ENCODE measurements around the gene WIPF1. TPM values are rescaled to one million over a fixed set of nuclear protein-coding genes. Genes with fewer than 3 reads are reported as not detected.

WIPF1 gene
- total RNA-seq, 1 experiment from 2014 or later: 0.59 TPM

DNA sequence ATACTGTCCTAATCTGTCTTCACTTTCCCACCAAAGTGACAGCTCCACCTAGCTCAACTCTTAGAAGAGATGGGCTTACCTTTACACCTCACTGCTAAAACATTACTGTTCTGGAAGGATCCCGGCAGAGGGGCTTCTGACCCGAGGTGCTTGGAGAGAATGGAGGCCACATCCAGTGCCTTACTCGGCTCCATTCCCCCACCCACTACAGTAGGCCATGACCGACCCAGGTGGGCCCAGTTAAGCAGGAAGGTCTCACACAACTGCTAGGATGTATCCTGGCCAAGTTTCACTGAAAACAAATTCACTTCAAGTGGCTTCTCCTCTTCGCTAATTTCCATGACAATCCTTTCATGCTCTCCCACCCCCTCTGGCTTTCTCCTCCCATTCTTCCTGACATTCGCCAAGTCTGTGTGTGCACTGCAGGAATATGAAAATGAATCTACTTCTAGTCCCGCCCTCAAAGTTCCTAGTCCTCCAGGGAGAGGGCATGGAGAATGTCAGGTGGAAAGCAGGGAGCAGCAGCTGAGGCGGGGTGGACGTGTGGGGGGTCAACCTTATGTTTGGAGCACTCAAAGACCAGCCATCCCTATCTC, 11.8 kb downstream of the WIPF1 start:
- ChIA-PET RAD21 (ENCODE audit: low non-redundant PET in 1 of 2, low total read pairs in 2 of 2, uncharacterized antibody in 2 of 2, unreplicated experiment in 2 of 2) (no interaction called here), POLR2A (no interaction called here), CTCF (no interaction called here)
- H2AFZ ChIP-seq (ENCODE audit: low read depth, low read length, poor library complexity, severe bottlenecking): no peak overlapping the region
- no peak for TF ChIP-seq SP1 (IDR thresholded peaks at IDR 0.05; ENCODE audit: low read depth)
- no peak for TF ChIP-seq YY1 (IDR thresholded peaks at IDR 0.05; ENCODE audit: extremely low read depth, insufficient replicate concordance, low read depth, low read length)
- DNase-seq (ENCODE audit: low read depth, low spot score) (no peak), ATAC-seq (no peak)
- no peaks in the 10 kb centered on the region for H4K20me1 ChIP-seq (ENCODE audit: insufficient read depth)
- BruUV-seq (replicated peaks): no TSS peak
- no peaks in the 10 kb centered on the region for H3K79me2 ChIP-seq (ENCODE audit: insufficient read depth, low read length)
- intact Hi-C loops (cut with micrococcal nuclease): no loop called here
- H3K9ac ChIP-seq (ENCODE audit: low read length): no peak overlapping the region
- no peaks in the 10 kb centered on the region for H3K9me2 ChIP-seq (ENCODE audit: insufficient read depth)
- no peaks in the 10 kb centered on the region for H3K27me3 ChIP-seq (ENCODE audit: insufficient read depth, low read length)
- H3K4me2 ChIP-seq (ENCODE audit: low read length): no peak overlapping the region
- H3K27ac ChIP-seq (ENCODE audit: low read depth, low read length): no peak overlapping the region
- no peak overlapping the region for H3K4me3 ChIP-seq (replicated peaks in 1 of 2; ENCODE audit: low read depth in 1 of 2, low read length in 2 of 2)
- H3K4me1 ChIP-seq (ENCODE audit: control insufficient read depth in 1 of 2, insufficient read depth in 2 of 2, low read length in 2 of 2): no peaks in the 10 kb centered on the region
- no peaks in the 10 kb centered on the region for H3K9me3 ChIP-seq (ENCODE audit: control insufficient read depth in 1 of 2, insufficient read depth in 1 of 2, low read depth in 1 of 2, low read length in 2 of 2)
- H3K36me3 ChIP-seq (ENCODE audit: control insufficient read depth in 1 of 2, insufficient read depth in 2 of 2, low read length in 2 of 2): no peaks in the 10 kb centered on the region

GRCh38 chr2:174585146-174585545, 12.5 kb downstream of the WIPF1 start:
- Histone ChIP-seq H3K36me3 (ENCODE audit: control insufficient read depth in 1 of 2, insufficient read depth in 2 of 2, low read length in 2 of 2) (no peaks in the 10 kb centered on the region), H4K20me1 (ENCODE audit: insufficient read depth) (no peaks in the 10 kb centered on the region), H3K79me2 (ENCODE audit: insufficient read depth, low read length) (no peaks in the 10 kb centered on the region), H2AFZ (ENCODE audit: low read depth, low read length, poor library complexity, severe bottlenecking) (no peak overlapping the region), H3K27ac (ENCODE audit: low read depth, low read length) (no peak overlapping the region), H3K4me2 (ENCODE audit: low read length) (no peak overlapping the region), H3K9ac (ENCODE audit: low read length) (no peak overlapping the region), H3K4me3 (replicated peaks in 1 of 2; ENCODE audit: low read depth in 1 of 2, low read length in 2 of 2) (no peak overlapping the region), H3K9me3 (ENCODE audit: control insufficient read depth in 1 of 2, insufficient read depth in 1 of 2, low read depth in 1 of 2, low read length in 2 of 2) (no peaks in the 10 kb centered on the region), H3K4me1 (ENCODE audit: control insufficient read depth in 1 of 2, insufficient read depth in 2 of 2, low read length in 2 of 2) (no peaks in the 10 kb centered on the region), H3K9me2 (ENCODE audit: insufficient read depth) (no peaks in the 10 kb centered on the region), H3K27me3 (ENCODE audit: insufficient read depth, low read length) (no peaks in the 10 kb centered on the region)
- ChIA-PET CTCF (no interaction called here), RAD21 (ENCODE audit: low non-redundant PET in 1 of 2, low total read pairs in 2 of 2, uncharacterized antibody in 2 of 2, unreplicated experiment in 2 of 2) (no interaction called here), POLR2A (no interaction called here)
- no peak for DNase-seq (ENCODE audit: low read depth, low spot score)
- intact Hi-C loops (cut with micrococcal nuclease): no loop called here
- no peak for ATAC-seq
- no peak for TF ChIP-seq POLR2A (IDR thresholded peaks at IDR 0.05; ENCODE audit: borderline replicate concordance, extremely low read depth, insufficient read depth, insufficient read length)
- TF ChIP-seq YY1 (IDR thresholded peaks at IDR 0.05; ENCODE audit: extremely low read depth, insufficient replicate concordance, low read depth, low read length): no peak
- TF ChIP-seq EGR1 (IDR thresholded peaks at IDR 0.05; ENCODE audit: low read depth): no peak
- no peak for TF ChIP-seq SRF (IDR thresholded peaks at IDR 0.05; ENCODE audit: low read depth)
- no peak for TF ChIP-seq FOSL1 (IDR thresholded peaks at IDR 0.05; ENCODE audit: low read depth)
- TF ChIP-seq ATF3 (IDR thresholded peaks at IDR 0.05): no peak
- no peak for TF ChIP-seq ZNF274 (IDR thresholded peaks at IDR 0.05; ENCODE audit: low read depth, low read length)
- TF ChIP-seq, protein P1, sequence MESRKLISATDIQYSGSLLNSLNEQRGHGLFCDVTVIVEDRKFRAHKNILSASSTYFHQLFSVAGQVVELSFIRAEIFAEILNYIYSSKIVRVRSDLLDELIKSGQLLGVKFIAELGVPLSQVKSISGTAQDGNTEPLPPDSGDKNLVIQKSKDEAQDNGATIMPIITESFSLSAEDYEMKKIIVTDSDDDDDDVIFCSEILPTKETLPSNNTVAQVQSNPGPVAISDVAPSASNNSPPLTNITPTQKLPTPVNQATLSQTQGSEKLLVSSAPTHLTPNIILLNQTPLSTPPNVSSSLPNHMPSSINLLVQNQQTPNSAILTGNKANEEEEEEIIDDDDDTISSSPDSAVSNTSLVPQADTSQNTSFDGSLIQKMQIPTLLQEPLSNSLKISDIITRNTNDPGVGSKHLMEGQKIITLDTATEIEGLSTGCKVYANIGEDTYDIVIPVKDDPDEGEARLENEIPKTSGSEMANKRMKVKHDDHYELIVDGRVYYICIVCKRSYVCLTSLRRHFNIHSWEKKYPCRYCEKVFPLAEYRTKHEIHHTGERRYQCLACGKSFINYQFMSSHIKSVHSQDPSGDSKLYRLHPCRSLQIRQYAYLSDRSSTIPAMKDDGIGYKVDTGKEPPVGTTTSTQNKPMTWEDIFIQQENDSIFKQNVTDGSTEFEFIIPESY (IDR thresholded peaks at IDR 0.05; ENCODE audit: extremely low read depth, insufficient replicate concordance, low read length): no peak
- no TSS peak for BruUV-seq (replicated peaks)

Data from HCT116 (cell line).